Measurements from ENCODE around the gene CADPS.

DNA sequence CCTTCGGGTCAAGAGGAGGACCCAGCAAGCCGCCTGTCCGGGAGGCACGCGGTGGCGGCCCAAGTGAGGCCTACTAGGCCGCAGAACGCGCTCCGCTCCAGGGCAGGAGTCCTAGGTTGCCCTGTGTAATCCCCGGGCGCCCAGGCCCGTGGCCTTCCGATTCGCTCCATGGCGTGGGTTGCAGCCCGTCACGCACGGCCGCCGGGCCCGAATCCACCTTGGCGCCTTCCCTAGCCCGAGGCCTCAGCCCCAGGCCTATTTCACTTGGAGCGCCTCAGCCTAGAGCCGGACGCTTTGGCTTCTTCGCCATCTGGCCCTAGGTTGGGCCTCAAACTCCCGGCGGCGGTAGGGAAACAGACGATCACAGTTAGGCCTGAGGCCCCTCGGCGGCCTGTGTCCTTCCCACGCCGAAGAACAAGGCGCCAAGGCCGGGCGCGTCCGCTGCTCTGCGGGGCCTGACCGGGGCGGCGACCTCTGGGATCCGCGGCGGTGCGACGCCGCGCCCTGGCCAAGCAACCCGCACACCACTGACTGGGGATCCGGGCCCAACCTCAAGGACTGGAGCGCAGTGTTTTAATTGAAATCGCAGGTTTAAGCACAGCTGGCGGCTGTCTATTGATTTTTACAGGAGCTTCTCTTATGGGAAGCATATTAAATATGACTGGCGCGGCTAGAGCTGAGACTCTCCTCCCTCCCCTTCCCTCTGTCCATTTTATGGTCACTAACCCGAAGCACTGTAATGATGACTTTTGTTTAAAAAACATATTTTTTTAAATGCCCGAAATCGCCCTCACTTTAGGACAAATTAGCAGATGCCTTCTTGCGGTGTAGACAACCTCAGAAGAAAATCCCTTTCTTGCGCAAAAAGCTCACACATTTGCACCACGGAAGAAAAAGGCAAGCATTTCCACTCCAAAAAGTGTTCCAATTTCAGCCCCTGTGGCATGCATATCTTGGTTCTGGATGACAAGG is 498.0 kb downstream of the CADPS start:
- TF ChIP-seq POLR2A (IDR thresholded peaks at IDR 0.05): no peak
- TF ChIP-seq, protein P1, sequence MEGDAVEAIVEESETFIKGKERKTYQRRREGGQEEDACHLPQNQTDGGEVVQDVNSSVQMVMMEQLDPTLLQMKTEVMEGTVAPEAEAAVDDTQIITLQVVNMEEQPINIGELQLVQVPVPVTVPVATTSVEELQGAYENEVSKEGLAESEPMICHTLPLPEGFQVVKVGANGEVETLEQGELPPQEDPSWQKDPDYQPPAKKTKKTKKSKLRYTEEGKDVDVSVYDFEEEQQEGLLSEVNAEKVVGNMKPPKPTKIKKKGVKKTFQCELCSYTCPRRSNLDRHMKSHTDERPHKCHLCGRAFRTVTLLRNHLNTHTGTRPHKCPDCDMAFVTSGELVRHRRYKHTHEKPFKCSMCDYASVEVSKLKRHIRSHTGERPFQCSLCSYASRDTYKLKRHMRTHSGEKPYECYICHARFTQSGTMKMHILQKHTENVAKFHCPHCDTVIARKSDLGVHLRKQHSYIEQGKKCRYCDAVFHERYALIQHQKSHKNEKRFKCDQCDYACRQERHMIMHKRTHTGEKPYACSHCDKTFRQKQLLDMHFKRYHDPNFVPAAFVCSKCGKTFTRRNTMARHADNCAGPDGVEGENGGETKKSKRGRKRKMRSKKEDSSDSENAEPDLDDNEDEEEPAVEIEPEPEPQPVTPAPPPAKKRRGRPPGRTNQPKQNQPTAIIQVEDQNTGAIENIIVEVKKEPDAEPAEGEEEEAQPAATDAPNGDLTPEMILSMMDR (IDR thresholded peaks at IDR 0.05 in 8 of 11, conservative IDR thresholded peaks at IDR 0.05 in 3 of 11): no peak
- no peak for TF ChIP-seq POLR2AphosphoS5 (IDR thresholded peaks at IDR 0.05)
